Caco-2 (cell line): ENCODE results near the gene SLC39A10. TPM values are rescaled to one million over a fixed set of nuclear protein-coding genes. Genes with fewer than 3 reads are reported as not detected.

ENCODE experiments used
- BruUV-seq: library from RNA; stranded (reverse); fragments of 400-500 nt; replicated peaks from 2 replicates; lab custom pipeline; 2021; lab: Mats Ljungman, UMichigan
- CTCF ChIA-PET: fragments of 300-600 bp; sonication (Branson Sonifier 250); formaldehyde crosslinking; loops from one replicate; lab custom pipeline; 2022; ENCODE audit warnings: antibody characterized with exemption; lab: Charles Lee
- POLR2A ChIA-PET: fragments of 300-600 bp; sonication (Branson Sonifier 250); formaldehyde crosslinking; loops from one replicate; lab custom pipeline; 2022; ENCODE audit warnings: antibody characterized with exemption; lab: Charles Lee
- DNase-seq, 2 experiments: peaks; one replicate each; pipeline versions ENCODE4 v3.0.0 to v3.0.0-alpha.2; 2020 to 2022
- H3K27me3 ChIP-seq: replicated peaks from 2 replicates; pipeline ENCODE4 v1.6.0; 2011; ENCODE audit warnings: low read length; ENCODE audit not compliant: control insufficient read depth, insufficient read depth
- H3K36me3 ChIP-seq: 2 replicates; pipeline ENCODE4 v1.5.1; 2011; ENCODE audit warnings: low read length; ENCODE audit not compliant: control insufficient read depth, insufficient read depth
- H3K4me1 ChIP-seq: fragments of 250-450 bp; sonication (Bioruptor Pico); 2 replicates; pipeline ENCODE4 v1.5.1; 2020; ENCODE audit warnings: mild to moderate bottlenecking
- H3K4me3 ChIP-seq: 2 replicates; pipeline ENCODE4 v1.5.1; 2011; ENCODE audit warnings: low read depth, mild to moderate bottlenecking, control low read depth, low read length
- H3K9me3 ChIP-seq: fragments of 250-450 bp; sonication (Bioruptor Pico); 2 replicates; pipeline ENCODE4 v1.5.1; 2020; ENCODE audit warnings: mild to moderate bottlenecking, moderate library complexity
- H3K27ac Mint-ChIP-seq: one replicate; pipeline ENCODE4 v1.8.0; 2022; ENCODE audit warnings: mixed read lengths; ENCODE audit not compliant: unreplicated experiment
- H3K27me3 Mint-ChIP-seq: one replicate; pipeline ENCODE4 v1.8.0; 2022; ENCODE audit warnings: mixed read lengths; ENCODE audit not compliant: insufficient read depth, unreplicated experiment
- H3K36me3 Mint-ChIP-seq: one replicate; pipeline ENCODE4 v1.8.0; 2022; ENCODE audit warnings: mild to moderate bottlenecking, mixed read lengths; ENCODE audit not compliant: insufficient read depth, unreplicated experiment
- H3K4me1 Mint-ChIP-seq: one replicate; pipeline ENCODE4 v1.8.0; 2022; ENCODE audit warnings: low read depth, mixed read lengths; ENCODE audit not compliant: unreplicated experiment
- H3K4me3 Mint-ChIP-seq: one replicate; pipeline ENCODE4 v1.8.0; 2022; ENCODE audit warnings: mild to moderate bottlenecking, moderate library complexity, mixed read lengths; ENCODE audit not compliant: unreplicated experiment
- H3K9me3 Mint-ChIP-seq: one replicate; pipeline ENCODE4 v1.8.0; 2022; ENCODE audit warnings: mixed read lengths; ENCODE audit not compliant: unreplicated experiment
- intact Hi-C: fragments of 100-400 bp; cut with micrococcal nuclease; formaldehyde crosslinking; loops from one replicate; pipeline ENCODE4 v1.10.0; 2022; ENCODE audit not compliant: unreplicated experiment
- total RNA-seq: library from RNA; stranded (reverse); gene quantifications from 2 replicates; pipeline ENCODE4 v1.2.3, GENCODE V29; 2022
- TF ChIP-seq, protein P1 (sequence below), 2 experiments: fragments of 200-600 bp in 1 of 2; IDR thresholded peaks; 1 replicate in 1 of 2; 2 replicates in 1 of 2; pipeline versions ENCODE4 v1.5.1 to v1.8.0; 2011 to 2022; ENCODE audit warnings: antibody characterized with exemption in 1 of 2, control low read depth in 1 of 2, inconsistent platforms in 1 of 2, low read depth in 1 of 2, low read length in 1 of 2, mild to moderate bottlenecking in 1 of 2, moderate library complexity in 1 of 2; ENCODE audit not compliant: insufficient read depth in 1 of 2, severe bottlenecking in 1 of 2, unreplicated experiment in 1 of 2

SLC39A10 gene
- total RNA-seq, 1 experiment from 2014 or later = 45.5 TPM

DNA sequence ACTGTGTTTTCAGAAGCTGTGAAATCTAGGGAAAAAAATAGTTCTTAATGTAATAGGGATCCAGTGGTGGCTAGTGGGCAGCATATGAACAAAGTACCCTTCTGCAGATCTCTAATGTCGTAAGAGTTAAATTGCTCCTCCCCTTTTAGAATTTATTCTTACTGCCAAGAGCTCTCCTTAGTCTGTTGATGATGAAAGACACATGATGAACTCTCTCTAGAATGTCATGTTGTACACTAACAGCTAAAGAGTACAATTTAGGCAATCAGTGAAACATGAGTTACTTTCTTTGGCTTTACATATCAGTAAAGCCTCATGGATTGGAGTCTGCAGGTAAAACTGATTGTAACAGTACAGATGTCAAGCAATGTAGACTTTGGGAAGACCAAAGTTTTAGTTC, 84.2 kb downstream of the SLC39A10 start:
- intact Hi-C loops = no loop called here
- no peak overlapping the region for H3K4me3 Mint-ChIP-seq
- Histone ChIP-seq H3K27me3 (no peaks in the 10 kb centered on the region), H3K9me3 (no peaks in the 10 kb centered on the region), H3K36me3 (no peaks in the 10 kb centered on the region), H3K4me1 (no peaks in the 10 kb centered on the region), H3K4me3 (no peak overlapping the region)
- H3K4me1 Mint-ChIP-seq = no peaks in the 10 kb centered on the region
- POLR2A ChIA-PET = no interaction called here
- no peaks in the 10 kb centered on the region for H3K9me3 Mint-ChIP-seq
- DNase-seq = no peak
- H3K27me3 Mint-ChIP-seq = no peaks in the 10 kb centered on the region
- CTCF ChIA-PET = no interaction called here
- TF ChIP-seq, protein P1, sequence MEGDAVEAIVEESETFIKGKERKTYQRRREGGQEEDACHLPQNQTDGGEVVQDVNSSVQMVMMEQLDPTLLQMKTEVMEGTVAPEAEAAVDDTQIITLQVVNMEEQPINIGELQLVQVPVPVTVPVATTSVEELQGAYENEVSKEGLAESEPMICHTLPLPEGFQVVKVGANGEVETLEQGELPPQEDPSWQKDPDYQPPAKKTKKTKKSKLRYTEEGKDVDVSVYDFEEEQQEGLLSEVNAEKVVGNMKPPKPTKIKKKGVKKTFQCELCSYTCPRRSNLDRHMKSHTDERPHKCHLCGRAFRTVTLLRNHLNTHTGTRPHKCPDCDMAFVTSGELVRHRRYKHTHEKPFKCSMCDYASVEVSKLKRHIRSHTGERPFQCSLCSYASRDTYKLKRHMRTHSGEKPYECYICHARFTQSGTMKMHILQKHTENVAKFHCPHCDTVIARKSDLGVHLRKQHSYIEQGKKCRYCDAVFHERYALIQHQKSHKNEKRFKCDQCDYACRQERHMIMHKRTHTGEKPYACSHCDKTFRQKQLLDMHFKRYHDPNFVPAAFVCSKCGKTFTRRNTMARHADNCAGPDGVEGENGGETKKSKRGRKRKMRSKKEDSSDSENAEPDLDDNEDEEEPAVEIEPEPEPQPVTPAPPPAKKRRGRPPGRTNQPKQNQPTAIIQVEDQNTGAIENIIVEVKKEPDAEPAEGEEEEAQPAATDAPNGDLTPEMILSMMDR (IDR thresholded peaks at IDR 0.05; ENCODE audit: insufficient read depth in 1 of 2, low read depth in 1 of 2, low read length in 1 of 2, severe bottlenecking in 1 of 2, unreplicated experiment in 1 of 2) = no peak
- no TSS peak for BruUV-seq
- H3K36me3 Mint-ChIP-seq = no peaks in the 10 kb centered on the region
- no peak overlapping the region for H3K27ac Mint-ChIP-seq

- no peaks in the 10 kb centered on the region for H3K27me3 Mint-ChIP-seq
- TF ChIP-seq, protein P1 (IDR thresholded peaks at IDR 0.05; ENCODE audit: insufficient read depth in 1 of 2, low read depth in 1 of 2, low read length in 1 of 2, severe bottlenecking in 1 of 2, unreplicated experiment in 1 of 2) = no peak
- no peak overlapping the region for H3K4me3 ChIP-seq
- H3K4me3 Mint-ChIP-seq = no peak overlapping the region
- intact Hi-C loops = no loop called here
- no peak for DNase-seq
- peaks cover 11% of the 10 kb centered on the region for H3K4me1 ChIP-seq
- no peaks in the 10 kb centered on the region for H3K36me3 Mint-ChIP-seq
- no peaks in the 10 kb centered on the region for H3K4me1 Mint-ChIP-seq
- POLR2A ChIA-PET = no interaction called here
- no peaks in the 10 kb centered on the region for H3K9me3 Mint-ChIP-seq
- no TSS peak for BruUV-seq
- H3K27ac Mint-ChIP-seq = no peak overlapping the region
- no peaks in the 10 kb centered on the region for H3K36me3 ChIP-seq
- H3K9me3 ChIP-seq = no peaks in the 10 kb centered on the region
- no peaks in the 10 kb centered on the region for H3K27me3 ChIP-seq
- CTCF ChIA-PET = no interaction called here
These were observed 99.4 kb downstream of the SLC39A10 start for GRCh38 chr2:195756218-195756942.

DNA sequence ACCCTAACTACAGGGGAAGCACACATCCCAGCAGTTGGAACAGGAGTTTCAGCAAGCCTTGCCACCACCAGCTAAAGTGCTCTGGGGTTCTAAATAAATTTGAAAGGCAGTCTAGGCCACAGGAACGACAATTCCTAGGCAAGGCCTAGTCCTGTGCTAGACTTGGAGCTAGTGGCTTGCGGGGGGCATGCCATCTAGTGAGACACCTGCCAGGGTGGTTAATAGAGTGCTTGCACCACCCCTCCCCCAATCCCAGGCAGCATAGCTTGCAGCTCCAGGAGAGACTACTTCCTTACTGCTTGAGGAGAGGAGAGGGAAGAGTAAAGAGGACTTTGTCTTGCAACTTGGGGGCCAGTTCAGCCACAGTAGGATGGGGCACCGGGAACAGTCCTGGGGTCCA, 101.8 kb downstream of the SLC39A10 start:
- no peaks in the 10 kb centered on the region for H3K9me3 Mint-ChIP-seq

More for the DNA sequence above, 101.8 kb downstream of the SLC39A10 start:
- Histone ChIP-seq H3K9me3 (no peaks in the 10 kb centered on the region; the same call in 1 of the 2 replicates), H3K4me1 (peaks cover 11% of the 10 kb centered on the region), H3K27me3 (no peaks in the 10 kb centered on the region), H3K36me3 (no peaks in the 10 kb centered on the region), H3K4me3 (no peak overlapping the region)
- H3K27ac Mint-ChIP-seq = no peak overlapping the region
- H3K36me3 Mint-ChIP-seq = no peaks in the 10 kb centered on the region
- H3K4me3 Mint-ChIP-seq = no peak overlapping the region
- BruUV-seq = no TSS peak
- intact Hi-C loops = no loop called here
- H3K27me3 Mint-ChIP-seq = no peaks in the 10 kb centered on the region
- TF ChIP-seq, protein P1 (IDR thresholded peaks at IDR 0.05; ENCODE audit: insufficient read depth in 1 of 2, low read depth in 1 of 2, low read length in 1 of 2, severe bottlenecking in 1 of 2, unreplicated experiment in 1 of 2) = no peak
- no peaks in the 10 kb centered on the region for H3K4me1 Mint-ChIP-seq
- DNase-seq = no peak
- ChIA-PET CTCF (no interaction called here), POLR2A (no interaction called here)
